B cell (primary cell): Measurements from ENCODE around the gene NLRP1.

Source experiments
- CTCF ChIP-seq: fragments of 200-600 bp; IDR thresholded peaks from one replicate; pipeline ENCODE4 v1.8.0; 2022; ENCODE audit warnings: antibody characterized with exemption, mild to moderate bottlenecking
- EZH2 ChIP-seq: IDR thresholded peaks from 2 replicates; pipeline ENCODE4 v1.6.1; 2012; ENCODE audit warnings: borderline replicate concordance, low read depth, mild to moderate bottlenecking, moderate library complexity, low read length; ENCODE audit not compliant: insufficient read depth, poor library complexity, severe bottlenecking

DNA sequence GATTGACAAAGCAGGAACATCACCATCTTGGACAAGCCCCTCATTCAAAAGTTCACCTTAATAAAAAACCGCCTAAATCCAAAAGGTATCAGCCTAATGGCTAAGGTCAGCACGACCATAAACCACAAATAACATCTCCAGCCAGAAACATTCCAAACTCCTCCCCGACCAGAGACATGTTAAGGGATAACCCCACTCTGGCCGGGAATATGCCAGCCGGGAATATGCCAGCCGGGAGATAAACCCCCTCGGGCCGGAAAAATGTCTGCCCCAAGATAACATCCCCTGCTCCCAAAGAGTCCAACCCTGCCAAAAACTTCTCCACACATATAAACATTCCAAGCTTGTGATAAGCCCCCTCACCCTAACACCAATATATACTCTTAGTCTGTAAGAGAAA, 116.9 kb downstream of the NLRP1 start:
- TF ChIP-seq CTCF (no peak), EZH2 (no peak)
